Tibial nerve (tissue), 4 donors: ENCODE data around the gene TMEM198. TPM values are rescaled to one million over a fixed set of nuclear protein-coding genes. Genes with fewer than 3 reads are reported as not detected.

Source experiments
- DNase-seq, 2 donors: peaks; one replicate each; pipeline ENCODE4 v3.0.0-alpha.2; 2019; ENCODE audit warnings: low spot score in 2 of 2
- H3K27ac ChIP-seq, 4 donors: fragments of 200-600 bp; sonication (generic) in 3 of 4; one replicate each; pipeline ENCODE4 v1.5.1; 2017 to 2019; ENCODE audit warnings: mild to moderate bottlenecking in 1 of 4
- H3K27me3 ChIP-seq, 2 donors: fragments of 200-600 bp; sonication (generic) in 1 of 2; one replicate each; pipeline versions ENCODE4 v1.5.1 to v1.6.0; 2017 to 2019
- H3K36me3 ChIP-seq, 3 donors: fragments of 200-600 bp; sonication (generic); one replicate each; pipeline ENCODE4 v1.5.1; 2018 to 2019
- H3K4me1 ChIP-seq, 4 donors: fragments of 200-600 bp; sonication (generic) in 3 of 4; one replicate each; pipeline ENCODE4 v1.5.1; 2017 to 2019
- H3K4me3 ChIP-seq, 4 donors: fragments of 200-600 bp; sonication (generic) in 3 of 4; one replicate each; pipeline ENCODE4 v1.5.1; 2017 to 2019; ENCODE audit warnings: mild to moderate bottlenecking in 1 of 4, moderate library complexity in 1 of 4
- H3K9me3 ChIP-seq, 4 donors: fragments of 200-600 bp; sonication (generic) in 3 of 4; one replicate each; pipeline ENCODE4 v1.5.1; 2017 to 2019
- EP300 ChIP-seq, 2 donors: sonication (generic); formaldehyde crosslinking; IDR thresholded peaks; one replicate each; pipeline ENCODE4 v1.6.1; 2017; ENCODE audit warnings: antibody characterized with exemption in 2 of 2, mild to moderate bottlenecking in 1 of 2
- POLR2A ChIP-seq, 2 donors: fragments of 450-650 bp; IDR thresholded peaks; one replicate each; pipeline ENCODE4 v1.6.1; 2017; ENCODE audit warnings: antibody characterized with exemption in 2 of 2, mild to moderate bottlenecking in 2 of 2, moderate library complexity in 2 of 2
- WGBS, 2 donors: methylation state at CpG; one replicate each; pipeline ENCODE4 v1.1.5; 2018; 5-methylcytosine and 5-hydroxymethylcytosine counted together
- total RNA-seq, 4 donors: library from RNA; depleted of rRNA; stranded (reverse); fragments of >200 nt; gene quantifications; one replicate each; pipeline ENCODE4 v1.1.0, GENCODE V29; 2016
- TF ChIP-seq, protein P1 (sequence below), 5 experiments: fragments of 200-600 bp in 3 of 5; fragments of 450-650 bp in 2 of 5; sonication (generic) in 3 of 5; IDR thresholded peaks; one replicate each; pipeline ENCODE4 v1.5.1; 2016 to 2019; ENCODE audit warnings: antibody characterized with exemption in 5 of 5, mild to moderate bottlenecking in 3 of 5, moderate library complexity in 2 of 5

Gene TMEM198
- total RNA-seq, 4 donors from 2014 or later, result 1.6 to 2.4 (median 1.9) TPM

DNA sequence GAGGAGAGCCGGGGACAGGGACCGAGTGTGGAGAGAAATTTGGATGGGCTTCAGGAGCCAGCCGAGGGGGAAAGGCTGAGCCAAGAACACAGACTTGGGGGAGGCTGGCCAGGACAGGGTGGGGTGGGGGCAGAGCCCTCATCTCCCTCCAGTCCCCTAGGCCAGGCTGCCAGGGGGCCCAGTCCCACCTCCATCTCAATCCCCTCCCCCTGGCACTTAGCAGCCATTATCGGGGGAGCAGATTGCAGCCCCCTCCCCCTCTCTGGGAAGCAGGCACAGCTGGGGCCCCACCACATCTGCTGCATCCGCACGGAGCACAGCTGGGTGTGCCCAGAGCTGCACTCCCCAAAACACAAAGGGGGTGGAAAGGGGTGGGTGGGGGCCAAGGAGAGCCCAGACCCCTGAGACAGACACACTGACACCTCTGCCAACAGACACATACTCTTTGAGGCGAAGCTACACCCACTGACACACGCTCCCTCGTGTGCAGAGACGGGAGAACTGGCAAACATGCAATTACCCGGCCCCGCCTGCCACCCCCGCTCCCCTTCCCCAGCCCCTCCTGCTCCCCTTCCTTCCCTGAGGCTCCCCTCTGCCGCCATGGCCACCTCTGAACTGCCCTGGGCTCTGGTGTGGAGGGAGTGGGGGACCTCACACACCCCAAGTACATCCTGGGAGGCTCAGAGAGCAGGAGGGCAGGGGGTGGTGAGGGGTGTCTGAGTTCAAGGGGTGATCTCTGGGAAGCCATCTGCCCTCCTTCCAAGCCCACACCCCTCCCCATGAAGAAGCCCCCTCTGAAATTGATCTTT lies 34.7 kb upstream of the TMEM198 start:
- Histone ChIP-seq H3K4me3 (no peak overlapping the region), H3K36me3 (peaks cover 0 to 37% (median 0%) of the 10 kb centered on the region in 3 donors), H3K9me3 (no peaks in the 10 kb centered on the region), H3K27ac (no peak overlapping the region), H3K27me3 (peaks cover 0 to 58% of the 10 kb centered on the region in 2 donors), H3K4me1 (peaks cover 0 to 50% (median 12%) of the 10 kb centered on the region in 4 donors)
- TF ChIP-seq, protein P1, sequence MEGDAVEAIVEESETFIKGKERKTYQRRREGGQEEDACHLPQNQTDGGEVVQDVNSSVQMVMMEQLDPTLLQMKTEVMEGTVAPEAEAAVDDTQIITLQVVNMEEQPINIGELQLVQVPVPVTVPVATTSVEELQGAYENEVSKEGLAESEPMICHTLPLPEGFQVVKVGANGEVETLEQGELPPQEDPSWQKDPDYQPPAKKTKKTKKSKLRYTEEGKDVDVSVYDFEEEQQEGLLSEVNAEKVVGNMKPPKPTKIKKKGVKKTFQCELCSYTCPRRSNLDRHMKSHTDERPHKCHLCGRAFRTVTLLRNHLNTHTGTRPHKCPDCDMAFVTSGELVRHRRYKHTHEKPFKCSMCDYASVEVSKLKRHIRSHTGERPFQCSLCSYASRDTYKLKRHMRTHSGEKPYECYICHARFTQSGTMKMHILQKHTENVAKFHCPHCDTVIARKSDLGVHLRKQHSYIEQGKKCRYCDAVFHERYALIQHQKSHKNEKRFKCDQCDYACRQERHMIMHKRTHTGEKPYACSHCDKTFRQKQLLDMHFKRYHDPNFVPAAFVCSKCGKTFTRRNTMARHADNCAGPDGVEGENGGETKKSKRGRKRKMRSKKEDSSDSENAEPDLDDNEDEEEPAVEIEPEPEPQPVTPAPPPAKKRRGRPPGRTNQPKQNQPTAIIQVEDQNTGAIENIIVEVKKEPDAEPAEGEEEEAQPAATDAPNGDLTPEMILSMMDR (IDR thresholded peaks at IDR 0.05), result no peak
- TF ChIP-seq EP300 (IDR thresholded peaks at IDR 0.05) (no peak), POLR2A (IDR thresholded peaks at IDR 0.05) (no peak)
- WGBS, 2 donors, result 9 to 12% methylated on average over 5 to 10 of the region's 14 CpGs
- DNase-seq, result no peak

DNA sequence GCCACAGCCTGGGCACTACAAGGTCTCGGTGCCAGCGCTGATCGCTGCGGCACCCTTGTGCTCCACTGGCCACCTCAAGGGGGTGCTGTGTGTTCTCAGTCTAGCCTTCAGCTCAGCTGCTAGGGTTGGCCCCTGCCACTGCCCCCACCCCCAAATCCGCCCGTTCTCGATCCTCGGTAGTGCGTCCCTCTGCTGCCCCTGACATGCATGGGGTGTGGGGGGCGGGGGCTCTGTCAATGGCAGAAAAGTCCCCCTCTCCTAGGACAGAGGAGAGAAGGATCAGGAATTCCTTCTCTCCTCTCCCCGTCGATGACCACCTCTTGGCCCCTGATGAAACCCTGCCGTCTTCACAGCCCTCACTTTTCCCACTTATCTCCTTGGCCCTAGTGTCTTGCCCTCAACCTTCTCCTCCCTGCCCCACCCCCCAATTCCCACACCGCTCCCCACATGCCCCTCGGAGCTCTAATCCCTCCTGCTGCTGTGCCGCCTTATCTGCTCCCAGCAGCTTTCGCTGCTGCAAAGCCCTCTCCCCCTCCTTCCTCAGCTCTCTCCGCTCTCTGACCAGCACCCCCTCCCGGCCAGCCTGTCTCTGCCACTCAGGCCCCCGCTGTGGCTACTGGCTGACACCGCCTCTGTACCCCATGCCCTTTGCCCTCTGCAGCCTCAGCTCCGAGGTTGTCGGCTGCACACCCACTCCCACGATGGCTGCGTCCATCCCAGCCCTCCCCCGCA lies 33.9 kb upstream of the TMEM198 start:
- Histone ChIP-seq H3K9me3 (no peaks in the 10 kb centered on the region), H3K4me3 (peak overlapping the region; percentile 2 to 41 (median 9)), H3K27ac (peak overlapping the region in 2 of 4 donors; percentile 2 to 39), H3K36me3 (peaks cover 0 to 29% (median 0%) of the 10 kb centered on the region in 3 donors), H3K27me3 (peaks cover 0 to 66% of the 10 kb centered on the region in 2 donors), H3K4me1 (peaks cover 0 to 56% (median 12%) of the 10 kb centered on the region in 4 donors)
- TF ChIP-seq EP300 (IDR thresholded peaks at IDR 0.05) (no peak), POLR2A (IDR thresholded peaks at IDR 0.05) (no peak)
- TF ChIP-seq, protein P1 (IDR thresholded peaks at IDR 0.05), result peak; percentile 63 to 70 (median 66)
- WGBS, 2 donors, result 2 to 4% methylated on average over 26 of the region's 26 CpGs
- peak in 1 of 2 donors; percentile 37 for DNase-seq

DNA sequence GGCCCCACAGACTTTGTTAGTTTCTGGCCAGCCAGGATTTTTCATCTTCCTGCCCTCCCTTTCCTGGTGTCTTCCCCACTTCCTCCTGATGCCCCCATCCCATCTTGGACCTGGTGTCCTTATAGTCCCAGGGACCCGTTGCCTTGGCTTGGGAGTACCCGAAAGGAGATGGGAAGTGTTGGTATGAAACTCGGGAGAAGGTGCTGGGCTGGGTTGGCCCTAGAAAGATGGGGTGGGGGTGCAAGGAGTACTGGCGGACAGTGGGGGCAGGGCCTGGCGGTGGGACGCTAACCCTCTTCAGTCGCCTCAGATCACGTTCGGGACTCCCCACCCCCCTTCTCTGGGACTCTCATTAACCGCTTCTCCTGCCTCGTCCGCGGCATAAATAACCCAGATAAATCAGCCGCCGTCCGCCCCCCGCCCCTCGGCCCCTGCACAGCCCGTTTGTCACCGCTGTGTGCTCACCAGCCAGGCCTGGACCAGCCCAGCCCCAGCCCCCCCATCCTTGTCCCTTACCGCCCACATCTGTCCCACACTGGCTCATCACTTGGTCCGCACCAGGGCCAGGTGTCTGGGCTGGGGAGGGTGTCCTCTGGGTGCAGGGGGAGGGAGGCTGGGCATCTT lies 33.2 kb upstream of the TMEM198 start:
- H3K4me1 ChIP-seq, result peaks cover 0 to 56% (median 12%) of the 10 kb centered on the region in 4 donors
- no peak for DNase-seq
- 36 to 43% methylated on average over 22 of the region's 22 CpGs for WGBS, 2 donors
- no peaks in the 10 kb centered on the region for H3K9me3 ChIP-seq
- peak overlapping the region in 2 of 4 donors; percentile 2 to 39 for H3K27ac ChIP-seq
- peaks cover 0 to 22% (median 0%) of the 10 kb centered on the region in 3 donors for H3K36me3 ChIP-seq
- no peak overlapping the region for H3K4me3 ChIP-seq
- H3K27me3 ChIP-seq, result peaks cover 0 to 71% of the 10 kb centered on the region in 2 donors
- TF ChIP-seq, protein P1 (IDR thresholded peaks at IDR 0.05), result no peak

DNA sequence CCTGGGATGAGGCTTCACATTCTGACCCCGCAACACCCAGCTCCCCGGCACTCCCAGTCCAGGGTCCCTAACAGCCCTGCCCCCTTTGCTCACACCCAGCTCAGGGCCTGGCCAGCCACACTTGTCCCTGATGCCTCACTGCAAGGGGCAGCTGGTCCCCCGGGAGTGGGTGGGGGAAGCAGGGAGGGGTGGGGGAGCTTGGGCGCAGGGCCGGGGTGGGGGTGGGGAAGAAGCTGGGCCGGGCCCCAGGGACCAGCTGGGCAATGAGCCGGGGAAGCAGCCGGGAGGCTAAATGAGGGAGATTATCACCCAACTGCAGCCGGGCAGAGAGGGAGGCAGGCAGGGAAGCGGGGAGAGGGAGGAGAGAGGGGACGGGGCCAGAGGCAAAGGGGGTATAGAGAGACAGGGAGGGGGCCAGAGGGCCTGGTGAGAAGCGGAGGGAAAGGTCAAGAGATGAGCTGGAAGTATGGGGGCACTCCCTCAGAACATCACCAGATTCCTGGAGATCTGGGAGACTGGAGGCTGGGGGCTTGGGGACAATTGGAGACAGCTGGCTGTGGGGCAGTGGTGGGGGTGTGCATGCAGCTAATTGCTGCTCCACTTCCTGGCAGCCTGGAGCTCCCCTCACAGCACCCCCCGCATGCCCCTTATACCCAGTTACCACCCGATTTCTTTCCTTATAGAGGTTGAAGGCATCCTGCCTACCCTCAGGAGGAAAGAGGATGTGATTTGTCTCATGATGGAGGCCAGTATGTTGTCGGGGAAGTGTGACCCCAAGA lies 32.1 kb upstream of the TMEM198 start:
- no peak overlapping the region for H3K4me3 ChIP-seq
- no peak overlapping the region for H3K27ac ChIP-seq
- TF ChIP-seq, protein P1 (IDR thresholded peaks at IDR 0.05), result no peak
- no peak for TF ChIP-seq EP300 (IDR thresholded peaks at IDR 0.05)
- TF ChIP-seq POLR2A (IDR thresholded peaks at IDR 0.05), result no peak
- WGBS, 2 donors, result 21 to 30% methylated on average over 15 of the region's 15 CpGs
- H3K9me3 ChIP-seq, result no peaks in the 10 kb centered on the region
- peaks cover 0 to 11% (median 0%) of the 10 kb centered on the region in 3 donors for H3K36me3 ChIP-seq
- H3K27me3 ChIP-seq, result peaks cover 0 to 79% of the 10 kb centered on the region in 2 donors
- peaks cover 0 to 56% (median 12%) of the 10 kb centered on the region in 4 donors for H3K4me1 ChIP-seq
- no peak for DNase-seq
